Muscle layer of duodenum (tissue), 2 donors: ENCODE data around the gene C1orf35.

Experiments used
- H3K27ac ChIP-seq: one replicate; pipeline ENCODE4 v1.7.0; 2013; ENCODE audit warnings: mild to moderate bottlenecking, low read length
- H3K27me3 ChIP-seq: one replicate; pipeline ENCODE4 v1.7.0; 2013; ENCODE audit warnings: low read depth, mild to moderate bottlenecking, control low read depth, low read length
- H3K36me3 ChIP-seq, 2 donors: one replicate each; pipeline ENCODE4 v1.7.0; 2013; ENCODE audit warnings: low read length in 2 of 2, control low read depth in 1 of 2, mild to moderate bottlenecking in 1 of 2; ENCODE audit not compliant: insufficient read depth in 2 of 2, control insufficient read depth in 1 of 2
- H3K4me1 ChIP-seq, 2 donors: one replicate each; pipeline ENCODE4 v1.7.0; 2013; ENCODE audit warnings: low read length in 2 of 2, mild to moderate bottlenecking in 2 of 2, control low read depth in 1 of 2, moderate library complexity in 1 of 2; ENCODE audit not compliant: insufficient read depth in 2 of 2, control insufficient read depth in 1 of 2
- H3K4me3 ChIP-seq, 2 donors: one replicate each; pipeline ENCODE4 v1.7.0; 2013; ENCODE audit warnings: low read length in 2 of 2, low read depth in 1 of 2, mild to moderate bottlenecking in 1 of 2
- H3K9me3 ChIP-seq, 2 donors: one replicate each; pipeline ENCODE4 v1.7.0; 2013; ENCODE audit warnings: low read length in 2 of 2, control low read depth in 1 of 2, mild to moderate bottlenecking in 1 of 2; ENCODE audit not compliant: control insufficient read depth in 1 of 2
- donor health status: healthy.

The C1orf35 gene

DNA sequence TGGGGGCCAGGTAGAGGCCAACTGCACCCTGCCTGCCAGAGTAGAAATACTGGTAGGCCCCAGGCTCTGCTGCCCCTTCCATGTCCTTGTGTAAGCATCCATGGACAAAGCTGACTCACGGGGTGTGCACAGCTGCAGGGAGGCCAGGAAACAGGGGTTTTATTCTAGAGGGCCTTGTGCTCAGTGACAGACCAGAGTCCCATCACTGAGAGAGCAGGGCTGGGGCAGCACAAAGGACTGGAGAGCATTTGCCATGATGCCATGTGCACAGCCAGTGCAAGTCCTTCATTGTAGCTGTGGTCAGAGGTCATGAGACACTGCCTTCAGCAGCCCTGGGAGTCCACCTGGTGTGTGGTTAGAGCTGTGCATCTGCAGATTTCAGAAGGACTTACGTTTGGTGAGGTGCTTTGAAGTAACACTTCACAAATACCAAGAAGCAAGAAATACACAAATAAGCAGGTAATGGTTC, 12.5 kb downstream of the C1orf35 start:
- Histone ChIP-seq H3K36me3 (peaks cover 4 to 17% of the 10 kb centered on the region in 2 donors), H3K4me3 (peak overlapping the region in 1 of 2 donors; percentile 14), H3K9me3 (peaks cover 6 to 14% of the 10 kb centered on the region in 2 donors), H3K27me3 (no peaks in the 10 kb centered on the region), H3K27ac (no peak overlapping the region), H3K4me1 (peaks cover 44 to 67% of the 10 kb centered on the region in 2 donors)

DNA sequence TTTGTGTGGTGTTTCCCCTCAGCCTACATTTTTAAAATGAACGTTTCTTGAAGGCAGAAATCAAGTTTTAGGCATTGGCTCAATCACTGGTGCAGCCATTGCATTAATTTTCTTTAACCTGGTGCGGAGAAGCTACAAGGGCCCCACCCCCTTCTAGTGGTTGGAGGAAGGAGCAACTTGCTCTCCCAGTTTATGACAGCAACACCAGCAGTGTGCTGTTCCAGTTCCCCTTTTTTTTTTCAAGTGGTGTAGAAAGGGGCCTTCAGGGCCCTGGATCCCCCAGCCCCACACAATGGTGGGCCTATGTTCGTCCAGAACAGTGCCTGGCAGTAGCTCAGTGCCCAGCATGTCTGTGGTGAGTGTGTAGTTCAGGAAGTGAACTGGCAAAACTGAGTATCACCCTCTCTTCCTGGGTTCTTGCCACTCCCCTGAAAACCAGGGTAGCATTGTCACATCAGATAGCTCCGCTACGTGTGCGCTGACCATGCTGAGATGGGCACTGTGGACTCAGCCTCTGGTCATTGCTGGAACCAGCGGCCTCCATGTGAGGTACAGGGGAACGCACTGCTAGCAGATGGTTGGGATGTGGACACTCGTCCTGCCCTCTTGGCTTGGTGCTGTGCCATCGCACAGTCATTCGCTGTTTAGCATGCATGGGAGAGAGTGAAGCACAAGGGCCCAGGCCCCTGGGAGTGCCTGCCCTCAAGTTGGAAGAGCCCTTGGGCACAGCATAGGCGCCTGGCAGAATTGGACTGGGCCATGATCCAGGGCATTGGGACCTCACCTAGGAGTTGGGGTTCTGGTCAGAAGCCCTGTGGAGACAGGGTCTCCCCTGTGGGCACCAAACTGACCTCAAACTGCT, 13.4 kb downstream of the C1orf35 start:
- H3K9me3 ChIP-seq: peaks cover 6 to 9% of the 10 kb centered on the region in 2 donors
- no peaks in the 10 kb centered on the region for H3K27me3 ChIP-seq
- peaks cover 4 to 16% of the 10 kb centered on the region in 2 donors for H3K36me3 ChIP-seq
- H3K4me1 ChIP-seq: peaks cover 53 to 76% of the 10 kb centered on the region in 2 donors
- H3K4me3 ChIP-seq: peak overlapping the region in 1 of 2 donors; percentile 14
- no peak overlapping the region for H3K27ac ChIP-seq

DNA sequence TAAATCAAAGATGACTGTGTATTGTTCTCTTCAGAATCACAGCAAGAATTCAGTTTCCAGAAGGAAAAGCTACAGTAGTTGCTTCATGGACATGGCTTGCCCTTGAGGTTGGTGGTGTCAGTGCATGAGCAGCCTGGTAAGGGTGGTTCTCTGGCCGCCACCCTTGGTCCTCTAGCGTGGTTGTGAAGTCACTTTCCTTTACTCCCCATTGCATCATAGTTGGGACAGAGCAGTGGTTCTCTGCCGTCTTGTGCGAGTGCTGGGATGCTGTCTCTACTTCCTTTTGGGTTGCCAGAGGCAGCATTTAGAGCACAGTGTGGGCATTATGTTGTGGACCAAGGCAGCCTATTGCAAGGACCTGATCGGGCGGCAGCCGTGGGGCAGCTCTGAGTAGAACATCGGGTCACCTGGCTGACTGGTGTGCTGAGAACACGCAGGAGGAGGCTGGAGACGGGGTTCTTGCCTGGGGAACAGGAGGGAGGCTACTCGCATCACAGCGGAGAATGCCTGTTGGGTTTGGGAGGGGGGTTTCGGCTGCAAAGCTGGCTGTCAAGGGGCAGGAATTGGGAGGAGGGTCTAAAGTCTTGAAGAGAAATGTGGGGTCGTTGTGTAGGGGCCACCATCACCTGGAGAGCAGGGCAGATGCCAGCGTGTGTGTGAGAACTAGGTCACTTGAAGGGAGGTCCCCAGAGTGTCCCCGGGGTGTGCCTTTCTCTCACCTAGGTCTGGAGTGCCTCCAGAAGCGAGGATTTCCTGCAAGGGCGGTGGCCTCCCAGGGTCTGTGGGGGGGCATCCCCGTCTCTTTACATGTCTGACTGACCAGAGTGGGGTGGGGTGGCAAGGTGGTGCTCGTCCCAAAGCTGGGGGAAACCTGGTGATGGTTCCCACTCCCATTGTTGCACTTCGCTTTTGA, 14.3 kb downstream of the C1orf35 start:
- peaks cover 4 to 8% of the 10 kb centered on the region in 2 donors for H3K36me3 ChIP-seq
- peaks cover 57 to 85% of the 10 kb centered on the region in 2 donors for H3K4me1 ChIP-seq
- H3K27ac ChIP-seq: no peak overlapping the region
- H3K4me3 ChIP-seq: peak overlapping the region in 1 of 2 donors; percentile 16
- no peaks in the 10 kb centered on the region for H3K27me3 ChIP-seq
- H3K9me3 ChIP-seq: no peaks in the 10 kb centered on the region

DNA sequence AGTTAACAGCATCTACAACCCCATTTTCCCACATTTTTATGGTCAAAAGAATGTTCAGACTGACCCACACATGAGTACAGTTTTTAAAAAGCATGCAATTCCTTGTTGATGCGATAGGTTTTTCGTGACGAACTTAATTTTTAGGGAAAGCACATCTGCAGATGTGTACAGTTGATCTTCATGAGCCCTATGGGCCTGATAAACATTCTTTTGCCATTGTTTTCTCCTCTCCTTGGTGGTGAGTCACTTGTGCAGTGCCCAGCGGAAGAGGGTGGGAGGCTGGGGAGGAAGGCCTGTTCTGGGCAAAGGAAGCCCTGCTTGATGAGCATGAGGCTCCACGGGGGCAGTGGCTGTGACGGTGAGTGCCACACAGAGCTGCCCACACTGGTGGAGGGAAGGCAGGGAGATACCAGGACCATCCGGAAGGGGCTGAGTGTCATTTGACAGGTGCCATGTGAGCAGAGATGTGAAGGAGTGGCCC, 15.3 kb downstream of the C1orf35 start:
- Histone ChIP-seq H3K27ac (no peak overlapping the region), H3K4me3 (peak overlapping the region; percentile 23 to 24), H3K4me1 (peaks cover 57 to 86% of the 10 kb centered on the region in 2 donors)

DNA sequence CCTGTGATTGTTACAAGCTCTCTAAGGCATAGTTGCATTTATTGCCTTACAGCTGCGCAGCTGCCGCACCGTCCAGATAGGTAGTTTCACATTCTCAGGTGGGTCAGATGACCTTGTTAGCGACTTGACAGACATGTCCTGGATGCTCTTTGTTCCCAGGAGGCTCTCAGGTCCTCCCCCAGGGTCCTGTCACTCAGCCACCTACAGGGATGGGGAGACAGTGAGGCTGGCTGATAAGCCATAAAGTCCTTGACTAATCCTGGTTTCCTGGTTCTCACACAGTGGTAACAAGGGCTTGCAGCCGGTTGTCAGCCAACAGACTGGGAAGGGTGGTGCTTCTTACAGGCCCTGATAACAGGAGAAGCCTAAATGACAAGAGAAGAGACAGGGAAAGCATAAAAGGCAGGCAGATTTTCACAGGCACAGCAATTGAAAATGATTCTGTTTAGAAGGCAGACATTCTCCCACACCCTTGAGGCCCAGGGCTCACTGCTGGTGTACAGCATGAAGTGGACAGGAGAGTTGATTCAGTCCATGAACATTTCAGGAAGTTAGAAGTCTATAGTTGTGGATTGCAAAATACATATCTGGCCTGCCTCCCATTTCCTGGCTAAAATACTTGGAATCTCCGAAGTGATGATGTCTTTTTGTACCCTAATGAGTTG, 17.7 kb downstream of the C1orf35 start:
- H3K4me1 ChIP-seq: peaks cover 57 to 77% of the 10 kb centered on the region in 2 donors
- no peaks in the 10 kb centered on the region for H3K27me3 ChIP-seq
- peak overlapping the region; percentile 96 for H3K27ac ChIP-seq
- H3K9me3 ChIP-seq: no peaks in the 10 kb centered on the region
- H3K4me3 ChIP-seq: peak overlapping the region; percentile 74 to 98
- peaks cover 4 to 9% of the 10 kb centered on the region in 2 donors for H3K36me3 ChIP-seq

More for the DNA sequence above, 15.3 kb downstream of the C1orf35 start:
- Histone ChIP-seq H3K9me3 (no peaks in the 10 kb centered on the region), H3K36me3 (peaks cover 4 to 14% of the 10 kb centered on the region in 2 donors), H3K27me3 (no peaks in the 10 kb centered on the region)

DNA sequence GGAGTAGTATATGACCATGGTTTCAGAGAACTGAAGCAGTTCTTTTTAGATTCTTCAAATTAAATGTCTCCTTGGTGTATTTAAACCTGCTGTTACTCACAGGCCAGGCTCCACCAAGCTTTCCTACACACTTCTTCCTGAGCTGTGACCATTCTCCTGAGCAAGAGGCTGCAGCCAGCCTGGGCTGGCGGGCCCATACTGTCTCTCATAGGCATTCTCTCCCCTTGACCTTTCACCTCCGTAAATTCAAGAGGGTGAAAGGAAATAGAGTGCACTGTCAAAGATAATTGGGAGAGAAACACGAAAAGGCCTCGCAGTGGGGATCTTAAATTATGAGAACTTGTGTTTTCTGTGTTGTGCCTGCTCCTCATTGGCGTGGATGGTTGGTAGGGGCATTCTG, 18.3 kb downstream of the C1orf35 start:
- peak overlapping the region; percentile 96 for H3K27ac ChIP-seq
- no peaks in the 10 kb centered on the region for H3K9me3 ChIP-seq
- peak overlapping the region; percentile 74 to 98 for H3K4me3 ChIP-seq
- H3K27me3 ChIP-seq: no peaks in the 10 kb centered on the region
- peaks cover 4 to 9% of the 10 kb centered on the region in 2 donors for H3K36me3 ChIP-seq
- H3K4me1 ChIP-seq: peaks cover 50 to 71% of the 10 kb centered on the region in 2 donors

DNA sequence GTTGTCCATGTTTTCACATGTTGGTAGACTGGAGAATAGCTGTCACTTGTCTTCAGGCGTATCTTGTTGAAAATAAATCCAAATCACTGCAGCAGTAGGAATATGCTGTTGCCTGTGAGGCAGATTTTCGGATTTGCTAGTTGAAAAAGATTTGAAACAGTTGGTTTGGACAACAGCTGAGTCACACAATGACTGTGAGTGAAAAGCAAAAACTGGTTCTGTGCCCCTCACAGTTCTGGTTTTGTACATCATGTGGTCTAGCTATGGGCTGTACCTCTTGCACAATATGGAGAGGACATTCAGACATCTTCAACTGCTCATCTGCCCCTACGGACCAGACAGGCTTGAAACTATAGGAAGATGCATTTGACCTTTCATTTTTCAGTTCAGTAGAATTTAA, 18.8 kb downstream of the C1orf35 start:
- Histone ChIP-seq H3K4me1 (peaks cover 50 to 66% of the 10 kb centered on the region in 2 donors), H3K27ac (peak overlapping the region; percentile 96), H3K4me3 (peak overlapping the region; percentile 74 to 98), H3K27me3 (no peaks in the 10 kb centered on the region), H3K9me3 (no peaks in the 10 kb centered on the region), H3K36me3 (peaks cover 4 to 9% of the 10 kb centered on the region in 2 donors)

DNA sequence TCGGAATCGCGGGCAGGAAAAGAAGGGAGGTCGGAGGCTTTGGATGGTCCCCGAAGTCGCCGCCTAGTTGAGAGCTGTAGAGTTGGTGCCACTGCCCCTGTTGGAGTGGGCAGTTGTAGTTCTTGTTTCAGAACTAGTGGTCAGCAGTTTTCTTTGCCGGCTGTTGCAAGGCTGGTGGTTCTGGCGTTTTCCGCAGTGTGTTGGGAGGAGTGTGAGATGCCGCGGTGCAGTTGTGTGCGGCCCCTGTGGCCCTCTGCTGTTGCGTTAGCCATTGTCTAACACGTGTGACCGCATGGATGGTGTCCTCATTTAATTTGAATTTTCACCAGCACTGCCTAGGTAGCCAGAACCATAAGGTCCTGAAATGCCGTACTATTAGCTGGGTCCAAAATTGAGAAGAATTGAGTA, 19.2 kb downstream of the C1orf35 start:
- Histone ChIP-seq H3K4me3 (peak overlapping the region; percentile 74 to 98), H3K36me3 (peaks cover 4 to 9% of the 10 kb centered on the region in 2 donors), H3K27me3 (no peaks in the 10 kb centered on the region), H3K27ac (peak overlapping the region; percentile 96), H3K4me1 (peaks cover 49 to 62% of the 10 kb centered on the region in 2 donors), H3K9me3 (no peaks in the 10 kb centered on the region)

DNA sequence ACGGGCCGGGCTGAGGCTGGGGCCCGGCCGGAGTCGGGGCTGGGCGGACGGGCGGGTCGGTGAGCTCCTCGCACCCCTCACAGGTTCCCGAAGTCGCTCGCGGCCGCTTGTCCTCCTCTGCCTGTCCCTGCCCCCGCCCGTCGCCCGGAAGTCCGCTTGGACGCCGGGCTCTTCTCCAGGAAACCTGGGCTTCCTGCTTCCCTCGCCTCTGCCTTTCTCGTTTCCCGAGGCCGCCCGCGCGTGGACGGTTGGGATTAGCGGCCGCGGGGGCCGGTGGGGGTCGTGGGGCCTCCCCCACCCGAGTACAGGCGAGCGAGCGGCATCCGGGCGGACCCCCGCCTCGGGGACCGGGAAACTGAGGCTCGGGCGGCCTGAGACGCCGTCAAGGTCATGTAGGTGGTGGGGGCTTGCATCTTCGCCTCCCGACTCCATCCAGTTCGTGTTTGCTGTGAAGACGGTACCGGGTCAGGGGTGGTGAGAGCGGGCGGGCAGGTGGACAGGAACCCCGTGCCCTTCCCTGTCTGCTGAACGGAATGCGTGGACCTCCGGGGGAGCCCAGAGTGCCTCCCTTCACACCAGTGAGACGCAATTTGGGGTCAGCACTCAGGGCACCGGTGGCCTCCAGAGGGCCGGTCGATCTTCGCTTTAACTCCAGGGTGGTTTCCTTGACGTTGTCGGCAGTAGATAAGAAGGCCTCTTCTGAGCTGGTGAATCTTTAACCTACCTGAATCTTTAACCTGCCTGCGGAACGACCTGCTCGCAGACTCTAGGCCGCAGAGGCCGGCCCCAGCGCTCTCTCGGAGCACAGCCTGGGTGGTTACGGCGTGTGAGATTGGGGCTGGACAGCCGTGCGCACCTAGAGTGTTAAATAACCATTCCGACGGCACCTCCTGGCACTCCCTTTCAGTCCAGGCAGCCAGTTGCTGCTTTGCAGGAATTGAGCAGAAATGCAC, 19.9 kb downstream of the C1orf35 start:
- Histone ChIP-seq H3K27me3 (no peaks in the 10 kb centered on the region), H3K4me1 (peaks cover 42 to 55% of the 10 kb centered on the region in 2 donors), H3K36me3 (peaks cover 4 to 9% of the 10 kb centered on the region in 2 donors)

More for the DNA sequence above, 19.9 kb downstream of the C1orf35 start:
- H3K27ac ChIP-seq: peak overlapping the region; percentile 96
- H3K9me3 ChIP-seq: no peaks in the 10 kb centered on the region
- peak overlapping the region; percentile 74 to 98 for H3K4me3 ChIP-seq
